ENCODE data around the gene BOK. TPM values are rescaled to one million over a fixed set of nuclear protein-coding genes. Genes with fewer than 3 reads are reported as not detected.

The BOK gene
- total and polyA plus RNA-seq, 2 of the 13 experiments (the other 11 are each of a cell fraction or from before 2014, with no cell fraction given) = 35.5 to 39.2 TPM

DNA sequence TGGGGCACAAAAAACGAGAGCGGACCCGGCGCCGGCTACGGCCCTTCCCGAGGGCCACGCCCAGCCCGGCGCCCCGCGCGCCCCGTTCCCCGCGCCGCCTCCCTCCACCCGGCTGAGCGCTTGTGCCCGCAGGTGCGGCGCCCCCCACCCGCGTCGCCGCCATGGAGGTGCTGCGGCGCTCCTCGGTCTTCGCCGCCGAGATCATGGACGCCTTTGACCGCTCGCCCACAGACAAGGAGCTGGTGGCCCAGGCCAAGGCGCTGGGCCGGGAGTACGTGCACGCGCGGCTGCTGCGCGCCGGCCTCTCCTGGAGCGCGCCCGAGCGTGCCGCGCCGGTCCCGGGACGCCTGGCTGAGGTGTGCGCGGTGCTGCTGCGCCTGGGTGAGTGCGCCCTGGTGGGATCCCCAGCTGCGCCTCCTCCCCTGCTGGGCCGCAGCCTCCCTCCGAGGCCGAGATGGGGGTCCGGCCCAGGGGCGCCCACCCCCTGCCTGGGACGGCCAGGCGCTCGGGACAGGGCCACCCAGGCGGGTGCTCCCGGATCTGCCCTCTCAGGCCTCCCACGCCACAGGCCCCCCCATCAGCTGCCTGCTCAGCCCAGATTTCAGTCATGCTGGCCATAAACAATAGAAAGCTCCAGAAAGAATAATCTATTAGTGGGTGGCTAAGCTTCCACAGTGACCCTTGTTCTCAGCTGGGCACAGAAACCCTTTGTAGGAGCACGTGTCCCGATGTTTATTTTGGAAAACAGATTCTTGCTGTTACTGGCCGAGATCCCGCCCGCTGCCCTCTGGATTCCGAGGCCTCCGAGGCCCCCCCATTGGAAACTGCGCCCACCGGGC lies 997 bp downstream of the BOK start (continued):
- no peak for TF ChIP-seq FLYWCH1 (CRISPR knock-in tag; IDR thresholded peaks at IDR 0.05)
- TF ChIP-seq, protein P1, sequence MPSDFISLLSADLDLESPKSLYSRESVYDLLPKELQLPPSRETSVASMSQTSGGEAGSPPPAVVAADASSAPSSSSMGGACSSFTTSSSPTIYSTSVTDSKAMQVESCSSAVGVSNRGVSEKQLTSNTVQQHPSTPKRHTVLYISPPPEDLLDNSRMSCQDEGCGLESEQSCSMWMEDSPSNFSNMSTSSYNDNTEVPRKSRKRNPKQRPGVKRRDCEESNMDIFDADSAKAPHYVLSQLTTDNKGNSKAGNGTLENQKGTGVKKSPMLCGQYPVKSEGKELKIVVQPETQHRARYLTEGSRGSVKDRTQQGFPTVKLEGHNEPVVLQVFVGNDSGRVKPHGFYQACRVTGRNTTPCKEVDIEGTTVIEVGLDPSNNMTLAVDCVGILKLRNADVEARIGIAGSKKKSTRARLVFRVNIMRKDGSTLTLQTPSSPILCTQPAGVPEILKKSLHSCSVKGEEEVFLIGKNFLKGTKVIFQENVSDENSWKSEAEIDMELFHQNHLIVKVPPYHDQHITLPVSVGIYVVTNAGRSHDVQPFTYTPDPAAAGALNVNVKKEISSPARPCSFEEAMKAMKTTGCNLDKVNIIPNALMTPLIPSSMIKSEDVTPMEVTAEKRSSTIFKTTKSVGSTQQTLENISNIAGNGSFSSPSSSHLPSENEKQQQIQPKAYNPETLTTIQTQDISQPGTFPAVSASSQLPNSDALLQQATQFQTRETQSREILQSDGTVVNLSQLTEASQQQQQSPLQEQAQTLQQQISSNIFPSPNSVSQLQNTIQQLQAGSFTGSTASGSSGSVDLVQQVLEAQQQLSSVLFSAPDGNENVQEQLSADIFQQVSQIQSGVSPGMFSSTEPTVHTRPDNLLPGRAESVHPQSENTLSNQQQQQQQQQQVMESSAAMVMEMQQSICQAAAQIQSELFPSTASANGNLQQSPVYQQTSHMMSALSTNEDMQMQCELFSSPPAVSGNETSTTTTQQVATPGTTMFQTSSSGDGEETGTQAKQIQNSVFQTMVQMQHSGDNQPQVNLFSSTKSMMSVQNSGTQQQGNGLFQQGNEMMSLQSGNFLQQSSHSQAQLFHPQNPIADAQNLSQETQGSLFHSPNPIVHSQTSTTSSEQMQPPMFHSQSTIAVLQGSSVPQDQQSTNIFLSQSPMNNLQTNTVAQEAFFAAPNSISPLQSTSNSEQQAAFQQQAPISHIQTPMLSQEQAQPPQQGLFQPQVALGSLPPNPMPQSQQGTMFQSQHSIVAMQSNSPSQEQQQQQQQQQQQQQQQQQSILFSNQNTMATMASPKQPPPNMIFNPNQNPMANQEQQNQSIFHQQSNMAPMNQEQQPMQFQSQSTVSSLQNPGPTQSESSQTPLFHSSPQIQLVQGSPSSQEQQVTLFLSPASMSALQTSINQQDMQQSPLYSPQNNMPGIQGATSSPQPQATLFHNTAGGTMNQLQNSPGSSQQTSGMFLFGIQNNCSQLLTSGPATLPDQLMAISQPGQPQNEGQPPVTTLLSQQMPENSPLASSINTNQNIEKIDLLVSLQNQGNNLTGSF (CRISPR knock-in tag; IDR thresholded peaks at IDR 0.05) = 0 out of 2 replicates have a peak, but pooled peaks have one; percentile 52
- TF ChIP-seq ZNF3 (CRISPR knock-in tag; IDR thresholded peaks at IDR 0.05) = no peak
- TF ChIP-seq ZNF839 (CRISPR knock-in tag; IDR thresholded peaks at IDR 0.05; ENCODE audit: borderline replicate concordance) = no peak
- TF ChIP-seq NR2F1 (CRISPR knock-in tag; IDR thresholded peaks at IDR 0.05) = no peak
- peak; percentile 30; the same call in 1 of the 2 replicates for TF ChIP-seq ISL2 (CRISPR knock-in tag; IDR thresholded peaks at IDR 0.05)
- TF ChIP-seq, protein P2, sequence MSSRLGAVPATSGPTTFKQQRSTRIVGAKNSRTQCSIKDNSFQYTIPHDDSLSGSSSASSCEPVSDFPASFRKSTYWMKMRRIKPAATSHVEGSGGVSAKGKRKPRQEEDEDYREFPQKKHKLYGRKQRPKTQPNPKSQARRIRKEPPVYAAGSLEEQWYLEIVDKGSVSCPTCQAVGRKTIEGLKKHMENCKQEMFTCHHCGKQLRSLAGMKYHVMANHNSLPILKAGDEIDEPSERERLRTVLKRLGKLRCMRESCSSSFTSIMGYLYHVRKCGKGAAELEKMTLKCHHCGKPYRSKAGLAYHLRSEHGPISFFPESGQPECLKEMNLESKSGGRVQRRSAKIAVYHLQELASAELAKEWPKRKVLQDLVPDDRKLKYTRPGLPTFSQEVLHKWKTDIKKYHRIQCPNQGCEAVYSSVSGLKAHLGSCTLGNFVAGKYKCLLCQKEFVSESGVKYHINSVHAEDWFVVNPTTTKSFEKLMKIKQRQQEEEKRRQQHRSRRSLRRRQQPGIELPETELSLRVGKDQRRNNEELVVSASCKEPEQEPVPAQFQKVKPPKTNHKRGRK (CRISPR knock-in tag; IDR thresholded peaks at IDR 0.05) = no peak
- TF ChIP-seq, protein P3, sequence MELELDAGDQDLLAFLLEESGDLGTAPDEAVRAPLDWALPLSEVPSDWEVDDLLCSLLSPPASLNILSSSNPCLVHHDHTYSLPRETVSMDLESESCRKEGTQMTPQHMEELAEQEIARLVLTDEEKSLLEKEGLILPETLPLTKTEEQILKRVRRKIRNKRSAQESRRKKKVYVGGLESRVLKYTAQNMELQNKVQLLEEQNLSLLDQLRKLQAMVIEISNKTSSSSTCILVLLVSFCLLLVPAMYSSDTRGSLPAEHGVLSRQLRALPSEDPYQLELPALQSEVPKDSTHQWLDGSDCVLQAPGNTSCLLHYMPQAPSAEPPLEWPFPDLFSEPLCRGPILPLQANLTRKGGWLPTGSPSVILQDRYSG (CRISPR knock-in tag; IDR thresholded peaks at IDR 0.05) = no peak
- 0 out of 2 replicates have a peak, but pooled peaks have one; percentile 20 for TF ChIP-seq WIZ (CRISPR knock-in tag; IDR thresholded peaks at IDR 0.05)
- peak; percentile 46; the same call in 1 of the 2 replicates for TF ChIP-seq KDM5B (CRISPR knock-in tag; IDR thresholded peaks at IDR 0.05; ENCODE audit: borderline replicate concordance)
- TF ChIP-seq, protein P4, sequence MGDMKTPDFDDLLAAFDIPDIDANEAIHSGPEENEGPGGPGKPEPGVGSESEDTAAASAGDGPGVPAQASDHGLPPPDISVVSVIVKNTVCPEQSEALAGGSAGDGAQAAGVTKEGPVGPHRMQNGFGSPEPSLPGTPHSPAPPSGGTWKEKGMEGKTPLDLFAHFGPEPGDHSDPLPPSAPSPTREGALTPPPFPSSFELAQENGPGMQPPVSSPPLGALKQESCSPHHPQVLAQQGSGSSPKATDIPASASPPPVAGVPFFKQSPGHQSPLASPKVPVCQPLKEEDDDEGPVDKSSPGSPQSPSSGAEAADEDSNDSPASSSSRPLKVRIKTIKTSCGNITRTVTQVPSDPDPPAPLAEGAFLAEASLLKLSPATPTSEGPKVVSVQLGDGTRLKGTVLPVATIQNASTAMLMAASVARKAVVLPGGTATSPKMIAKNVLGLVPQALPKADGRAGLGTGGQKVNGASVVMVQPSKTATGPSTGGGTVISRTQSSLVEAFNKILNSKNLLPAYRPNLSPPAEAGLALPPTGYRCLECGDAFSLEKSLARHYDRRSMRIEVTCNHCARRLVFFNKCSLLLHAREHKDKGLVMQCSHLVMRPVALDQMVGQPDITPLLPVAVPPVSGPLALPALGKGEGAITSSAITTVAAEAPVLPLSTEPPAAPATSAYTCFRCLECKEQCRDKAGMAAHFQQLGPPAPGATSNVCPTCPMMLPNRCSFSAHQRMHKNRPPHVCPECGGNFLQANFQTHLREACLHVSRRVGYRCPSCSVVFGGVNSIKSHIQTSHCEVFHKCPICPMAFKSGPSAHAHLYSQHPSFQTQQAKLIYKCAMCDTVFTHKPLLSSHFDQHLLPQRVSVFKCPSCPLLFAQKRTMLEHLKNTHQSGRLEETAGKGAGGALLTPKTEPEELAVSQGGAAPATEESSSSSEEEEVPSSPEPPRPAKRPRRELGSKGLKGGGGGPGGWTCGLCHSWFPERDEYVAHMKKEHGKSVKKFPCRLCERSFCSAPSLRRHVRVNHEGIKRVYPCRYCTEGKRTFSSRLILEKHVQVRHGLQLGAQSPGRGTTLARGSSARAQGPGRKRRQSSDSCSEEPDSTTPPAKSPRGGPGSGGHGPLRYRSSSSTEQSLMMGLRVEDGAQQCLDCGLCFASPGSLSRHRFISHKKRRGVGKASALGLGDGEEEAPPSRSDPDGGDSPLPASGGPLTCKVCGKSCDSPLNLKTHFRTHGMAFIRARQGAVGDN (CRISPR knock-in tag; IDR thresholded peaks at IDR 0.05) = peak; percentile 94
- TF ChIP-seq GATAD2A (CRISPR knock-in tag; IDR thresholded peaks at IDR 0.05) = peak; percentile 65; the same call in 1 of the 2 replicates
- TF ChIP-seq JUND (CRISPR knock-in tag; IDR thresholded peaks at IDR 0.05) = 0 out of 2 replicates have a peak, but pooled peaks have one; percentile 46
- no peak; the same call in 1 of the 2 replicates for TF ChIP-seq PRMT3 (CRISPR knock-in tag; IDR thresholded peaks at IDR 0.05; ENCODE audit: borderline replicate concordance, low read depth)
- TF ChIP-seq, protein P5, sequence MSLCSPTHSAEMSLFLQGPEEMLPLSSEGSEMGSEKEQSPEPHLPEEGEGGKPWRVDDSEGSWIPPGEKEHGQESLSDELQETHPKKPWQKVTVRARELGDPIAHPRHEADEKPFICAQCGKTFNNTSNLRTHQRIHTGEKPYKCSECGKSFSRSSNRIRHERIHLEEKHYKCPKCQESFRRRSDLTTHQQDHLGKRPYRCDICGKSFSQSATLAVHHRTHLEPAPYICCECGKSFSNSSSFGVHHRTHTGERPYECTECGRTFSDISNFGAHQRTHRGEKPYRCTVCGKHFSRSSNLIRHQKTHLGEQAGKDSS (CRISPR knock-in tag; IDR thresholded peaks at IDR 0.05; ENCODE audit: borderline replicate concordance, low read depth) = no peak
